Measurements from ENCODE around the gene TMEM151B.

The TMEM151B gene

GRCh38 chr6:44285552-44286284 lies 15.5 kb downstream of the TMEM151B start:
- no peak for DNase-seq

DNA sequence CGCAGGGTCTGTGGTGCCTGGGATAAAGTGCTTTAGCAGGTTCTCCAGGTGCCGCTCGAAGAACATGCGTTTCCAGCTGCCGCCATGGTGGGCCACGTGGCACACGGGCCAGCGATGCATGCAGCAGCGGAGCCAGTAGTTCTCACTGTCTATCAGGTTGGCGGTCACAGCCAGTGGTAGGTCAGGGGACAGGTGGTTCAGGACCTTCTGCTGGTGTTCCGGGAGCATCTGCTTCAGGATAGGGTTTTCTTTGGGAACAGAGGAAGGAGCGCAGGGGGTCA lies 16.0 kb downstream of the TMEM151B start:
- no peak for DNase-seq

DNA sequence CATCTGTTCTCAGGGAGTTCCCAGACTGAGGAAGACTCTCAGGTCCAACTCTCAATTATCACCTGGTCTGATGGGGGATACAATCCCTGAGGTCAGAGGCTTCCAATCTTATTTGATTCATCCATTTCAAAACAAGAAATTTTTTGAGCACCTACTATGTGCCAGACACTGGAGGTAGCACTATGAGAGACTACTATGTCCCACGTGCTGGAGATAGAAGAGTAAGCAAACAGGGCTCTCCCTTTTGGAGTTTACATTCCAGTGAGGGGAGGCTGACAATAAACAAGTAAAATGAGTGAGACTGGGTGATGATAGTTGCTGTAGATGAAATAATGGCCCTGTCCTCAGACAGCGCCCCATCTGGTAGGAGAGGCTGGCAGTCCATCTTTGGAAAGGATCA lies 16.5 kb downstream of the TMEM151B start:
- DNase-seq: no peak

- DNase-seq: no peak
Observed at GRCh38 chr6:44289726-44290260, 19.5 kb downstream of the TMEM151B start.

DNA sequence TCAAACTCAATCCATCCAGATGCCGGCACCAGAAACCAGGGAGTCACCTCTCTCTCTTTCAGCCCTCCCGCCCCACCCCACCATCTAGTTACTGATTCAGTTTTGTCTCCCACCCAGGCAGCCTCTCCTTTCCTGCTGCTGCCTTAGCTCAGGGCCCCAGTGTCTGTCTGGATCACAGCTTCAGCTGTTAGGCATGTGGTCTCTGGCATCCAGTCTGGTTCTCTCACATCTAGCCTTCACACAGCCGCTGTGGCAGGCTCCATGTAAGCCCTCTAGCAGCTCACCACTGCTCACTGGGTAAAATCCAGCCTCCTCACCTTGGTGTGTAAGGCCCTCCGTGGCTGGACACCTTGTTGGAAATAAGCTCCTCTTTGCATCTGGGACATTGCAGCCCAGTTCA lies 21.6 kb downstream of the TMEM151B start:
- no peak for DNase-seq

GRCh38 chr6:44292661-44293365 lies 22.6 kb downstream of the TMEM151B start:
- no peak for DNase-seq

GRCh38 chr6:44294832-44295791 lies 24.9 kb downstream of the TMEM151B start:
- DNase-seq: no peak

DNA sequence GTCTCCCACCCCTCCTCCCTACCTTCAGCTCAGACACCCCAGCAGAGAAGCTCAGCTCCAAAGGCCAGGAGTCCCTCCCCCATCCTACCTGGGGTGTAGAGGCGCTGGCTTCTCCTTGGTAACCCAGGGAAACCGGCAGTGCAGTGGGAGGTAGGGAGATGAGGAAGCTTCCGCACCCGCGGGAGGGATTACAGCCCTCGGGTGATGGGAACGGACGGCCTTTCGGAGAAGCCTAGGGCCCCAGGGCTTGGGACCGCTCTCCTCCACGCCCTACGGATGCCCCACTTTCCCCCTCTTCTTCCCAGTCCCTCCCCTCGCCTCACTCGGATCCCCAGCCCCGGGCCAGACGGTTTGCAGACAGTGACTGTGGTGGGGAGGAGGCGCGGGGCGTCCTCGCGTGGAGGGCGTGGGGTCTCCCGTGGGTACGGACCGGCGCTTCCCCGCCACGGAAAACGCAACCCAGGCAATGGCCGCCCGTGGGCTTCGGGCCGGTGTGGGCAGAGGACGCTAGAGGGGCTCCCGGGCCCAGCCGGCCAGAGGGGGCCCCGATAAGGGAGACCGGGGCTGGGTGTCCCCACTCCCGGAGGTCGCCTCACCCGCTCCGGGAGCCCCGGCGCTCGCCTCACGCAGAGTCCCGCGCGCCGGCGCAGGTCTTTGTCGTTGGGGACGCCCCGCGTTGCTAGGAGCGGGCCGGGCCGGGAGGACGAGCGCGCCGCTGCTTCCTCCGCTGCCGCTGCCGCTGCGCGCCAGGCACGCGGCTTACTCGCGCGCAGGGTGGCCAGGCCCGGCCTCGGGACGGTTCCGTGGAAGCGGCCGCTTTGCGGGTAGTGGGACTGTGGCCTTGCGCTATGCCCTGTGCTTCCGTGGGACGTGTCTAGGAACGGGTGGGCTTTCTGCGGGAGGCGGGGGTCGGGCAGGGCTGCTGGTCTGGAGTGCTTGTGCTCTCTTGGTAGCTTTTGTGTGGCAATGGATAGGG lies 27.1 kb downstream of the TMEM151B start:
- peak; percentile 66 for DNase-seq

DNA sequence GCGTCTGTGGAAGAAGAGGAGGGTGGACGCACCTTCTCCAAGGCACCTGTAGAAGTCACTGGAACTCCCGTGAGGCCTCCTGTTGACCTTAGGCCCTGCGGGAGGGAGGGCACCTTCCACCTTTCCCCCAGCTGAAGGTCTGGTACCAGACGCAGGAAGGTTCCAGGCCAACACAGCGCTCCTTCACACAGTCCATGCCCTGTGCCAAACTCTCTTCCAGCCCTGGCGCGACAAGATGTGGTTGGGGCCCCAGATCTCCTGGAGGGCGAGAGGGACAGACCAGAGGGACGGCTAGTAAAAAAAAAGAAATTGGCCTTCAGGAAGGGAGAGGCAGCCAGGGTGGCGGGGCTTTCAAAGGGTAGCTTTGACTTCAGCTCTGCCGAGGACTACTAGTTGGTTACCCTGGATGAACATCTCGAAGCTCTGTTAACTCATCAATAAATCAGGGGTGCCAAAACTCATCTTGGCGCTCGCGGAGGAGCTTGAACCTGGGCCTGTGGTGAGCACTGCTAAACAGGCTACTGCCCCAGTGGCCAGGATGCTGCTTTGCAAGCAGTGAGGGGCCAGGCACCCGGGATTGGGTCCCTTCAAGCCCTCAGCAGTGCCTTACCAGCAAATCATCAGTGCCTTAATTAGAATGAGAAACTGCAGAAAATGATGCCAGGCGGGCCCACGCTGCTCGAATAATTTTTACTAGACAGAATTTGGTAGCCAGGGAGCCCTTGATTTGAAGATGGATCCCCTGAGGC lies 28.0 kb downstream of the TMEM151B start:
- DNase-seq: no peak

GRCh38 chr6:44298864-44299263 lies 28.6 kb downstream of the TMEM151B start:
- DNase-seq: no peak

- no peak for DNase-seq
Observed at GRCh38 chr6:44300292-44300823, 30.1 kb downstream of the TMEM151B start.

- no peak for DNase-seq
Observed at GRCh38 chr6:44301106-44301505, 30.9 kb downstream of the TMEM151B start.

- DNase-seq: no peak
Observed at GRCh38 chr6:44301782-44302564, 31.7 kb downstream of the TMEM151B start.

DNA sequence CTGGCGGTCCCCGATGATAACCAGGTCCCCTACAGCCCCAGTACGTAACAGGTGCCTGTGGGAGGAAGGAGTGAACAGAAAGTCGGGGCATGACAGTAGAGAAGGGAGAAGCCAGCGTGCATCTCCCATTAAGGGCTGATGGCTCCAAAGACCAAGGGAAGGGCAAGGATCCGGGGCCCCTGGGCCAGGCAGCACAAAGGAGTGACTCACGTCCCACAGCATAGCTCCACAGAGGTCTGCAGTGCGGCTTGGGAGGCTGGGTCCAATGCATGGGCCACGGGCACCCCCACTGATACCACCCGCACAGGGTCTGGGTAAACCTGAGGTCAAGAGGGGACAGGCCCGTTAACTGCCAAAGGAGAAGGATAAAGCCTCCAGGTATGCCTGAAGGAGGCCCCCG lies 32.6 kb downstream of the TMEM151B start:
- DNase-seq: no peak

GRCh38 chr6:44303842-44304241 lies 33.6 kb downstream of the TMEM151B start:
- no peak for DNase-seq

GRCh38 chr6:44304282-44305199 lies 34.3 kb downstream of the TMEM151B start:
- peak; percentile 46 for DNase-seq

DNA sequence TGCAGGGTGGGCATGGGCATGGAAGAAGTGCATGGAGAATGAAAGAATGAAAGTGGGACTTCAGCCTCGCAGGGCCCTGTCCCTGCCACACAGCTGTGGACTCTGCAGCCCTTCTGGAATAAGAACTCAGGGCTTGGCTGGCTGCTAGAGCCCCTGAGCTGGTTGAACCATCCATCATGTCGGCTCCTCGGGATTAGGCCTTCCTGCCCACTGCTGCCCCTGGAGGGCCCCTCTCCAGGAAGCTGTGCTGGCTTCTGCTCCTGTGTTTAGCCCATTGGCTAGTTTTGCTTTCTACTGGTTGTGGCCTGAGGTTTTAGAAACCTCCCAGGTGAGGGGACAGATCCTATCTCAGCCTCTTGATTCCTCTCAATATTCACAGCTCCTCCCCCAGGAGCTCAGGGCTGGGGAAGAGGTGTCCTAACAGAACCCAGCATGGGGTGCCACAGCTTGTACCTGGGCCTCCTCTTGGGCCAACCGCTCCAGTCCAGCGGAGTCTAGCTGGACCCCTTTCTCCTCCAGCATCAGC lies 35.0 kb downstream of the TMEM151B start:
- DNase-seq: no peak

- no peak for DNase-seq
Observed at GRCh38 chr6:44306710-44307109, 36.5 kb downstream of the TMEM151B start.

- no peak for DNase-seq
Observed at GRCh38 chr6:44307217-44307616, 37.0 kb downstream of the TMEM151B start.
